ENCODE results near the gene EN2.

EN2 gene

GRCh38 chr7:155458111-155458877 is at the start of gene EN2:
EN2 (plus strand) TSS chr7:155458129; CDS start chr7:155458378, 249 bp downstream.
- DNase-seq: no peak

- DNase-seq: no peak
Observed at GRCh38 chr7:155408651-155409586, 49.0 kb upstream of the EN2 start.

- no peak for DNase-seq
Observed at GRCh38 chr7:155409980-155410379, 47.9 kb upstream of the EN2 start.

GRCh38 chr7:155410431-155410830 is 47.5 kb upstream of the EN2 start:
- DNase-seq: no peak

GRCh38 chr7:155411718-155412415 is 46.1 kb upstream of the EN2 start:
- no peak for DNase-seq

GRCh38 chr7:155412416-155413253 is 45.3 kb upstream of the EN2 start:
- no peak for DNase-seq

GRCh38 chr7:155414547-155415492 is 43.1 kb upstream of the EN2 start:
- DNase-seq: no peak

- DNase-seq: no peak
Observed at GRCh38 chr7:155416646-155417380, 41.1 kb upstream of the EN2 start.

GRCh38 chr7:155418304-155418703 is 39.6 kb upstream of the EN2 start:
- no peak for DNase-seq

- DNase-seq: no peak
Observed at GRCh38 chr7:155418941-155419755, 38.8 kb upstream of the EN2 start.

- no peak for DNase-seq
Observed at GRCh38 chr7:155420116-155420515, 37.8 kb upstream of the EN2 start.

GRCh38 chr7:155422151-155422550 is 35.8 kb upstream of the EN2 start:
- DNase-seq: no peak

GRCh38 chr7:155422599-155423336 is 35.2 kb upstream of the EN2 start:
- DNase-seq: no peak

- DNase-seq: no peak
Observed at GRCh38 chr7:155423337-155424285, 34.3 kb upstream of the EN2 start.

GRCh38 chr7:155424301-155425010 is 33.5 kb upstream of the EN2 start:
- no peak for DNase-seq

- DNase-seq: no peak
Observed at GRCh38 chr7:155425011-155425340, 33.0 kb upstream of the EN2 start.

GRCh38 chr7:155425887-155426286 is 32.0 kb upstream of the EN2 start:
- DNase-seq: no peak
